ENCODE data around the gene CDC42BPG.

Gene CDC42BPG

GRCh38 chr11:64888406-64888728, 43.9 kb upstream of the CDC42BPG start:
- Histone ChIP-seq H3K4me1 (ENCODE audit: control insufficient read depth, insufficient read depth, low read length) (peaks cover 5% of the 10 kb centered on the region; the same call in 1 of the 2 replicates), H3K27ac (ENCODE audit: low read length) (no peak overlapping the region), H3K27me3 (ENCODE audit: control insufficient read depth, insufficient read depth, low read length) (no peaks in the 10 kb centered on the region), H3K9me3 (ENCODE audit: control insufficient read depth, insufficient read depth, low read length) (no peaks in the 10 kb centered on the region), H3K36me3 (ENCODE audit: control insufficient read depth, insufficient read depth, low read length) (no peaks in the 10 kb centered on the region), H3K4me3 (ENCODE audit: low read length) (no peak overlapping the region)
- WGBS (ENCODE audit: insufficient coverage, insufficient read length), result no CpG with 5 or more reads among the region's 8 CpGs
- DNase-seq (ENCODE audit: low read depth, low spot score), result no peak

- Histone ChIP-seq H3K27me3 (ENCODE audit: control insufficient read depth, insufficient read depth, low read length) (no peaks in the 10 kb centered on the region), H3K27ac (ENCODE audit: low read length) (no peak overlapping the region), H3K36me3 (ENCODE audit: control insufficient read depth, insufficient read depth, low read length) (no peaks in the 10 kb centered on the region), H3K4me1 (ENCODE audit: control insufficient read depth, insufficient read depth, low read length) (peaks cover 5% of the 10 kb centered on the region; the same call in 1 of the 2 replicates), H3K4me3 (ENCODE audit: low read length) (peak overlapping the region; percentile 15; the same call in 1 of the 2 replicates), H3K9me3 (ENCODE audit: control insufficient read depth, insufficient read depth, low read length) (no peaks in the 10 kb centered on the region)
- no CpG with 5 or more reads among the region's 34 CpGs for WGBS (ENCODE audit: insufficient coverage, insufficient read length)
- DNase-seq (ENCODE audit: low read depth, low spot score), result peak; percentile 37
Observed at GRCh38 chr11:64887757-64888405, 43.4 kb upstream of the CDC42BPG start.

- Histone ChIP-seq H3K27me3 (ENCODE audit: control insufficient read depth, insufficient read depth, low read length) (no peaks in the 10 kb centered on the region), H3K9me3 (ENCODE audit: control insufficient read depth, insufficient read depth, low read length) (no peaks in the 10 kb centered on the region), H3K36me3 (ENCODE audit: control insufficient read depth, insufficient read depth, low read length) (no peaks in the 10 kb centered on the region), H3K4me3 (ENCODE audit: low read length) (no peak overlapping the region), H3K4me1 (ENCODE audit: control insufficient read depth, insufficient read depth, low read length) (peaks cover 5% of the 10 kb centered on the region; the same call in 1 of the 2 replicates), H3K27ac (ENCODE audit: low read length) (no peak overlapping the region)
- DNase-seq (ENCODE audit: low read depth, low spot score), result no peak
- no CpG with 5 or more reads among the region's 8 CpGs for WGBS (ENCODE audit: insufficient coverage, insufficient read length)
Observed at GRCh38 chr11:64887234-64887756, 42.8 kb upstream of the CDC42BPG start.

GRCh38 chr11:64885367-64886286, 41.2 kb upstream of the CDC42BPG start:
- Histone ChIP-seq H3K4me3 (ENCODE audit: low read length) (no peak overlapping the region), H3K4me1 (ENCODE audit: control insufficient read depth, insufficient read depth, low read length) (peaks cover 5% of the 10 kb centered on the region; the same call in 1 of the 2 replicates), H3K27me3 (ENCODE audit: control insufficient read depth, insufficient read depth, low read length) (no peaks in the 10 kb centered on the region), H3K27ac (ENCODE audit: low read length) (no peak overlapping the region), H3K9me3 (ENCODE audit: control insufficient read depth, insufficient read depth, low read length) (no peaks in the 10 kb centered on the region), H3K36me3 (ENCODE audit: control insufficient read depth, insufficient read depth, low read length) (no peaks in the 10 kb centered on the region)
- no CpG with 5 or more reads among the region's 15 CpGs for WGBS (ENCODE audit: insufficient coverage, insufficient read length)
- no peak for DNase-seq (ENCODE audit: low read depth, low spot score)

GRCh38 chr11:64884019-64884418, 39.6 kb upstream of the CDC42BPG start:
- Histone ChIP-seq H3K27ac (ENCODE audit: low read length) (no peak overlapping the region), H3K36me3 (ENCODE audit: control insufficient read depth, insufficient read depth, low read length) (no peaks in the 10 kb centered on the region), H3K4me1 (ENCODE audit: control insufficient read depth, insufficient read depth, low read length) (peaks cover 5% of the 10 kb centered on the region; the same call in 1 of the 2 replicates), H3K4me3 (ENCODE audit: low read length) (no peak overlapping the region), H3K9me3 (ENCODE audit: control insufficient read depth, insufficient read depth, low read length) (no peaks in the 10 kb centered on the region), H3K27me3 (ENCODE audit: control insufficient read depth, insufficient read depth, low read length) (no peaks in the 10 kb centered on the region)
- no peak for DNase-seq (ENCODE audit: low read depth, low spot score)
- WGBS (ENCODE audit: insufficient coverage, insufficient read length), result no CpG with 5 or more reads among the region's 8 CpGs

GRCh38 chr11:64883575-64883974, 39.1 kb upstream of the CDC42BPG start:
- H3K27ac ChIP-seq (ENCODE audit: low read length), result no peak overlapping the region
- no peaks in the 10 kb centered on the region for H3K36me3 ChIP-seq (ENCODE audit: control insufficient read depth, insufficient read depth, low read length)
- H3K27me3 ChIP-seq (ENCODE audit: control insufficient read depth, insufficient read depth, low read length), result no peaks in the 10 kb centered on the region
- DNase-seq (ENCODE audit: low read depth, low spot score), result no peak
- H3K4me3 ChIP-seq (ENCODE audit: low read length), result no peak overlapping the region
- no peaks in the 10 kb centered on the region for H3K9me3 ChIP-seq (ENCODE audit: control insufficient read depth, insufficient read depth, low read length)
- peaks cover 5% of the 10 kb centered on the region; the same call in 1 of the 2 replicates for H3K4me1 ChIP-seq (ENCODE audit: control insufficient read depth, insufficient read depth, low read length)
- WGBS (ENCODE audit: insufficient coverage, insufficient read length), result no CpG with 5 or more reads among the region's 5 CpGs

GRCh38 chr11:64882243-64882642, 37.8 kb upstream of the CDC42BPG start:
- H3K27me3 ChIP-seq (ENCODE audit: control insufficient read depth, insufficient read depth, low read length), result no peaks in the 10 kb centered on the region; the same call in 1 of the 2 replicates
- no peak for DNase-seq (ENCODE audit: low read depth, low spot score)
- peaks cover 4% of the 10 kb centered on the region for H3K4me1 ChIP-seq (ENCODE audit: control insufficient read depth, insufficient read depth, low read length)
- no CpG with 5 or more reads among the region's 5 CpGs for WGBS (ENCODE audit: insufficient coverage, insufficient read length)
- no peak overlapping the region for H3K4me3 ChIP-seq (ENCODE audit: low read length)
- no peaks in the 10 kb centered on the region for H3K36me3 ChIP-seq (ENCODE audit: control insufficient read depth, insufficient read depth, low read length)
- no peaks in the 10 kb centered on the region for H3K9me3 ChIP-seq (ENCODE audit: control insufficient read depth, insufficient read depth, low read length)
- H3K27ac ChIP-seq (ENCODE audit: low read length), result no peak overlapping the region

- H3K27me3 ChIP-seq (ENCODE audit: control insufficient read depth, insufficient read depth, low read length), result no peaks in the 10 kb centered on the region; the same call in 1 of the 2 replicates
- peaks cover 9% of the 10 kb centered on the region for H3K4me1 ChIP-seq (ENCODE audit: control insufficient read depth, insufficient read depth, low read length)
- DNase-seq (ENCODE audit: low read depth, low spot score), result no peak
- H3K4me3 ChIP-seq (ENCODE audit: low read length), result no peak overlapping the region
- WGBS (ENCODE audit: insufficient coverage, insufficient read length), result no CpG with 5 or more reads among the region's 8 CpGs
- no peaks in the 10 kb centered on the region for H3K9me3 ChIP-seq (ENCODE audit: control insufficient read depth, insufficient read depth, low read length)
- H3K27ac ChIP-seq (ENCODE audit: low read length), result no peak overlapping the region
- no peaks in the 10 kb centered on the region for H3K36me3 ChIP-seq (ENCODE audit: control insufficient read depth, insufficient read depth, low read length)
Observed at GRCh38 chr11:64881476-64881875, 37.0 kb upstream of the CDC42BPG start.

GRCh38 chr11:64880240-64881001, 36.0 kb upstream of the CDC42BPG start:
- Histone ChIP-seq H3K4me3 (ENCODE audit: low read length) (no peak overlapping the region), H3K27ac (ENCODE audit: low read length) (no peak overlapping the region), H3K4me1 (ENCODE audit: control insufficient read depth, insufficient read depth, low read length) (peaks cover 9% of the 10 kb centered on the region), H3K36me3 (ENCODE audit: control insufficient read depth, insufficient read depth, low read length) (no peaks in the 10 kb centered on the region), H3K27me3 (ENCODE audit: control insufficient read depth, insufficient read depth, low read length) (no peaks in the 10 kb centered on the region; the same call in 1 of the 2 replicates), H3K9me3 (ENCODE audit: control insufficient read depth, insufficient read depth, low read length) (no peaks in the 10 kb centered on the region)
- DNase-seq (ENCODE audit: low read depth, low spot score), result no peak
- no CpG with 5 or more reads among the region's 14 CpGs for WGBS (ENCODE audit: insufficient coverage, insufficient read length)

All from iPS DF 6.9 (cell line).